ENCODE data around the gene METAP1.

Gene METAP1

GRCh38 chr4:98995183-98996055 lies at the start of gene METAP1:
METAP1 (plus strand) TSS chr4:98995721; CDS start chr4:98995754, 33 bp downstream.
- Histone ChIP-seq H3K27ac (ENCODE audit: poor library complexity, severe bottlenecking) (peak within 1 kb of the TSS; percentile 71), H3K9me3 (ENCODE audit: severe bottlenecking) (no peaks in the 10 kb centered on the region), H3K4me3 (ENCODE audit: severe bottlenecking) (peak within 1 kb of the TSS; percentile 92), H3K27me3 (ENCODE audit: insufficient read depth, poor library complexity, severe bottlenecking) (no peaks in the 10 kb centered on the region), H3K4me1 (ENCODE audit: insufficient read depth, poor library complexity, severe bottlenecking) (peaks cover 22% of the 10 kb centered on the region), H3K36me3 (ENCODE audit: low read depth) (no peaks in the 10 kb centered on the region)
- TF ChIP-seq, protein P1, sequence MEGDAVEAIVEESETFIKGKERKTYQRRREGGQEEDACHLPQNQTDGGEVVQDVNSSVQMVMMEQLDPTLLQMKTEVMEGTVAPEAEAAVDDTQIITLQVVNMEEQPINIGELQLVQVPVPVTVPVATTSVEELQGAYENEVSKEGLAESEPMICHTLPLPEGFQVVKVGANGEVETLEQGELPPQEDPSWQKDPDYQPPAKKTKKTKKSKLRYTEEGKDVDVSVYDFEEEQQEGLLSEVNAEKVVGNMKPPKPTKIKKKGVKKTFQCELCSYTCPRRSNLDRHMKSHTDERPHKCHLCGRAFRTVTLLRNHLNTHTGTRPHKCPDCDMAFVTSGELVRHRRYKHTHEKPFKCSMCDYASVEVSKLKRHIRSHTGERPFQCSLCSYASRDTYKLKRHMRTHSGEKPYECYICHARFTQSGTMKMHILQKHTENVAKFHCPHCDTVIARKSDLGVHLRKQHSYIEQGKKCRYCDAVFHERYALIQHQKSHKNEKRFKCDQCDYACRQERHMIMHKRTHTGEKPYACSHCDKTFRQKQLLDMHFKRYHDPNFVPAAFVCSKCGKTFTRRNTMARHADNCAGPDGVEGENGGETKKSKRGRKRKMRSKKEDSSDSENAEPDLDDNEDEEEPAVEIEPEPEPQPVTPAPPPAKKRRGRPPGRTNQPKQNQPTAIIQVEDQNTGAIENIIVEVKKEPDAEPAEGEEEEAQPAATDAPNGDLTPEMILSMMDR (IDR thresholded peaks at IDR 0.05; ENCODE audit: poor library complexity, severe bottlenecking), result peak; percentile 95
- ATAC-seq (ENCODE audit: low read depth) (peak; percentile 89), DNase-seq (ENCODE audit: low spot score) (peak; percentile 97)

GRCh38 chr4:98946359-98946758 lies 49.2 kb upstream of the METAP1 start:
- no peaks in the 10 kb centered on the region for H3K9me3 ChIP-seq (ENCODE audit: severe bottlenecking)

DNA sequence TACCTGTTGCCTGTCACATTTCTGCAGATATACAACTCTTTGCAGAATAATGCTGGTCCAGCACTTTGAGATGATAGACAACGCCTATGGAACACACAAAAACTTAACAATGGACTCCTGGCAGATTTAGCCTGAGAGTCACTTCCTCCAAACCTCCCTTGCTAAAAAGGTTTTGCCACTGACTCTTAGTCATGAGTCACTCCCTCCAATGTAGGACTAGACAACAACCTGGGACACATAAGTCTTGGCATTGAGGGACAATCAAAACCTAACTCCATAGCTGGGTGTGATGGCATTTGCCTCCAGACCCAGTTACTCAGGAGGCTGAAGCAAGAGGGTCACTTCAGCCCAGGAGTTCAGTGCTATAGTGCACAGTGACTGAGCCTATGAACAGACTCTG lies 44.6 kb upstream of the METAP1 start:
- H3K36me3 ChIP-seq (ENCODE audit: low read depth), result no peaks in the 10 kb centered on the region
- no peak overlapping the region for H3K4me3 ChIP-seq (ENCODE audit: severe bottlenecking)
- no peak overlapping the region for H3K27ac ChIP-seq (ENCODE audit: poor library complexity, severe bottlenecking)
- no peaks in the 10 kb centered on the region for H3K27me3 ChIP-seq (ENCODE audit: insufficient read depth, poor library complexity, severe bottlenecking)
- no peaks in the 10 kb centered on the region for H3K9me3 ChIP-seq (ENCODE audit: severe bottlenecking)
- no peaks in the 10 kb centered on the region for H3K4me1 ChIP-seq (ENCODE audit: insufficient read depth, poor library complexity, severe bottlenecking)
- DNase-seq (ENCODE audit: low spot score), result no peak
- TF ChIP-seq, protein P1 (IDR thresholded peaks at IDR 0.05; ENCODE audit: poor library complexity, severe bottlenecking), result no peak
- ATAC-seq (ENCODE audit: low read depth), result peak; percentile 21; the same call in 1 of the 3 replicates

More at GRCh38 chr4:98946359-98946758, 49.2 kb upstream of the METAP1 start:
- TF ChIP-seq, protein P1 (IDR thresholded peaks at IDR 0.05; ENCODE audit: poor library complexity, severe bottlenecking), result no peak
- Histone ChIP-seq H3K27me3 (ENCODE audit: insufficient read depth, poor library complexity, severe bottlenecking) (no peaks in the 10 kb centered on the region), H3K36me3 (ENCODE audit: low read depth) (no peaks in the 10 kb centered on the region), H3K4me3 (ENCODE audit: severe bottlenecking) (no peak overlapping the region), H3K4me1 (ENCODE audit: insufficient read depth, poor library complexity, severe bottlenecking) (no peaks in the 10 kb centered on the region), H3K27ac (ENCODE audit: poor library complexity, severe bottlenecking) (no peak overlapping the region)
- ATAC-seq (ENCODE audit: low read depth) (no peak; the same call in 2 of the 3 replicates), DNase-seq (ENCODE audit: low spot score) (no peak)

DNA sequence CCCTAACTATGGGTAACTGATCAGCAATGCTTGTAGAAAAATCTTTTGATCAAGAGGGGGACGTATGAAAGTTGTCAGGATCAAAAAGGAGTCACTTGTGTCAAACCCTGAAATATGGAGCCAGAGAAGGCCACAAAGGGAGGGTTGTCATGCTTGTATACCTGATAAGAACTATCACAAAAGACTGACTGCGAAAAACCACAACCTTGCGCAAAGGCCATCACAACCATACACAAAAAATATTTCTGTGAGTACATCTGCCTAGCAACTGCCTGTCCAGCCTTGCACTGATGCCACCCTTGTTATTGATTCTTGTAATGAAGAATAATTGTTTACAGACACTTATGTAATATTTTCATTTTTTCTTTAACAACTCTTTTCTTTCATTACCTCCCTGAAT lies 43.8 kb upstream of the METAP1 start:
- H3K27ac ChIP-seq (ENCODE audit: poor library complexity, severe bottlenecking), result no peak overlapping the region
- no peaks in the 10 kb centered on the region for H3K27me3 ChIP-seq (ENCODE audit: insufficient read depth, poor library complexity, severe bottlenecking)
- TF ChIP-seq, protein P1 (IDR thresholded peaks at IDR 0.05; ENCODE audit: poor library complexity, severe bottlenecking), result no peak
- DNase-seq (ENCODE audit: low spot score) (no peak), ATAC-seq (ENCODE audit: low read depth) (no peak)
- H3K36me3 ChIP-seq (ENCODE audit: low read depth), result no peaks in the 10 kb centered on the region
- no peaks in the 10 kb centered on the region for H3K4me1 ChIP-seq (ENCODE audit: insufficient read depth, poor library complexity, severe bottlenecking)
- no peak overlapping the region for H3K4me3 ChIP-seq (ENCODE audit: severe bottlenecking)
- no peaks in the 10 kb centered on the region for H3K9me3 ChIP-seq (ENCODE audit: severe bottlenecking)

DNA sequence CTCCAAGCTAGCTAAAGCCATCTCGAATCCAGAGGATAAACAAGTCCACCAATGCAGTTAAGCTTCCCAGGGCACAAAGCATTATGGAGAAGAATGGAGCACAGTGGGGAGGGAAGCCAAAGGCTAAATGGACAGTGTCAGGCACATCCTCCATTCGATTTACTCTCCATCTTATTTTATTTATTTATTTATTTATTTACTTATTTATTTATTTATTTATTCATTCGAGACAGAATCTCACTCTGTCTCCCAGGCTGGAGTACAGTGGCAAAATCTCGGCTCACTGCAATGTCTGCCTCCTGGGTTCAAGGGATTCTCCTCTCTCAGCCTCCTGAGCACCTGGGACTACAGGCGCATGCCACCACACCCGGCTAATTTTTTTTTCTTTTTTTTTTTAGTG lies 40.3 kb upstream of the METAP1 start:
- Histone ChIP-seq H3K27ac (ENCODE audit: poor library complexity, severe bottlenecking) (no peak overlapping the region), H3K4me1 (ENCODE audit: insufficient read depth, poor library complexity, severe bottlenecking) (no peaks in the 10 kb centered on the region), H3K4me3 (ENCODE audit: severe bottlenecking) (no peak overlapping the region), H3K36me3 (ENCODE audit: low read depth) (no peaks in the 10 kb centered on the region), H3K9me3 (ENCODE audit: severe bottlenecking) (no peaks in the 10 kb centered on the region), H3K27me3 (ENCODE audit: insufficient read depth, poor library complexity, severe bottlenecking) (no peaks in the 10 kb centered on the region)
- TF ChIP-seq, protein P1 (IDR thresholded peaks at IDR 0.05; ENCODE audit: poor library complexity, severe bottlenecking), result no peak
- ATAC-seq (ENCODE audit: low read depth) (no peak), DNase-seq (ENCODE audit: low spot score) (no peak)

Measured in RWPE2 (cell line).